GM21360 (cell line): ENCODE data around the gene TAS2R9.
"Not testable (repeated sequence)": the region's sequence is repeated elsewhere in the genome, so short reads cannot be mapped to it uniquely, and the experiment has no call there.

Experiments
- ATAC-seq: cut with Tn5 transposase; IDR thresholded peaks from one replicate; pipeline ENCODE4 v1.9.1; 2021; ENCODE audit warnings: mild to moderate bottlenecking, moderate library complexity; ENCODE audit not compliant: unreplicated experiment

TAS2R9 gene, protein sequence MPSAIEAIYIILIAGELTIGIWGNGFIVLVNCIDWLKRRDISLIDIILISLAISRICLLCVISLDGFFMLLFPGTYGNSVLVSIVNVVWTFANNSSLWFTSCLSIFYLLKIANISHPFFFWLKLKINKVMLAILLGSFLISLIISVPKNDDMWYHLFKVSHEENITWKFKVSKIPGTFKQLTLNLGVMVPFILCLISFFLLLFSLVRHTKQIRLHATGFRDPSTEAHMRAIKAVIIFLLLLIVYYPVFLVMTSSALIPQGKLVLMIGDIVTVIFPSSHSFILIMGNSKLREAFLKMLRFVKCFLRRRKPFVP

DNA sequence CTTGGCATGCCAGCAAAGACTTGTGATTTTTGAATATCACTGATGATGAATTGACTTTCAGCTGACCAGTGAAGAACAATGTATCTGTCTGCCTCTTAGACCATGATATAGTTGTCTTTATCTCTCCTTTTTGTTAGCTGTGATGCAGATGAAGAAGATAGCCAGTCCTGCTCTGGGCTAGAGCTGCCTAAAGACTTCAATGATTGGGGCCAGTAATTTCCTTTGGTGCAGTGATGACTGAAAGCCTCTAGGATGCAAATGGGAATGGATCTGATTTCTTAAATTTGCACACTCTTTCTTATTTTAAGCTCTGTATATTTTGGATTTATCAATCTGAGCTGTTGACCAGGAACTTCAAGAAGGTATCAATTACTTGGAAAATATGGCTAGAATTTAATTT lies at the start of gene TAS2R9:
Gene TAS2R9 (minus strand): TSS at position 101 of the 400 bp plus-strand sequence. CDS start 93 bp downstream, at position 8.
- ATAC-seq, result no peak

DNA sequence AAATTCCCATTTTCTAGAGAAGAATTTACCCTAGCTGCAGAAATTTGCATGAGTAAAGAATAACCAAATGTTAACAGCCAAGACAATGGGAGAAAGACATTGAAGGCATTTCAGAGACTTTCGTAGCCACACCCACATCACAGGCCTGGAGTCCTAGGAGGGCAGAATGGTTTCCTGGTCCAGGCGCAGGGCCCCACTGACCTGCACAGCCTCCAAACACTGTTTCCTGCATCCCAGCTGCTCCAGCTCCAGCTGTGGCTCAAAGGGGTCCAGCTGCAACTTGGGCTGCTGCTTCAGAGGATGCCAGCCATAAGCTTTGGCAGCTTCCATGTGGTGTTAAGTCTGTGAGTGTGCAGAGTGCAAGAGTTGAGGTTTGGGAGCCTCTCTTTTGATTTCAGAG lies 45.8 kb upstream of the TAS2R9 start:
- no peak for ATAC-seq

DNA sequence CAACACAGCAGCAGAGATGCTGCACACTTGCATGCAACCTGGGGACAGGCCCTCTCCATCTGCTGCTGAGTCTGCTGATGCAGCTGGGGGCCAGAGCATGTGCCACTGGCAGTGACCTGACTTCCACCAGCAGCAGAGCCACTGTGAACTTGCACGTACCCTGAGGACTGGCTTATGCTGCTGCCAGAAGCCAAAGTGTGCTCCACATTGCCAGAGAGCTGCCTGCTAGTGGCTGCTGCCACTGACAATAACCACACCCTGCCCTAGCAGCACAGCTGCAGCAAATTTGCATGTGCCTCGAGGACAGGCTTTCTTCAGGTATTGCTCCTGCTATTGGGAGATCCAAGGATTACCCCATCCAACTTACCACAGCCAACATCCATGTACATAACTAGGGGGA lies 43.8 kb upstream of the TAS2R9 start:
- ATAC-seq, result no peak

DNA sequence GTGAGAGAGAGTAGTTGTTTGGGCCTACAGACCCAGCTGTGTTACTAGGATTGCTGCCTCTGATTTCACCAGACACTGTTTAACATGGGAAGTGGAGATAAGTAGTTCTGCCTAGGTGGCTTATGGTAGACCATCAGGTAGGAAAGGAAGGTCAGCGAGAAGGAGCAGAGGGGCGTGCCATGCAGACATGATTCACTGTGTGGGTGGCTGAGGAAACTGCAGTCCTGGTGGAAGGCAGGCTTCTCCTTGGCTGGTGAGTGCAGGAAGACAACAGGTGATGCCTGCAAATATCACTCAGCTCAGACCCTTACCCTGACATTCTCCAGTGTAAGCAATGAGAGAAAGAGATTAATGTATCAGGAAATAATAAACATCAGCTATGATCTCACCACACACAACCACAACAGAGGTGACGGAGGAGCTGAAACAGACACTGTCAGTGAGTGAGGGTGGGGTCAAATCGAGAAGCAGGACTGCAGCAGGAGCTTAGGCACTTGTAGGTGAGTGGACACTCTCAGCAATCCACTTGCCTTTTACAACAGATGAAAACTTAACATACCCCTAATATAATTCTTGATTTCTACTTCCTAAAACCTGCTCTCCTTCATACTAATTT lies 41.4 kb upstream of the TAS2R9 start:
- ATAC-seq, result no peak

DNA sequence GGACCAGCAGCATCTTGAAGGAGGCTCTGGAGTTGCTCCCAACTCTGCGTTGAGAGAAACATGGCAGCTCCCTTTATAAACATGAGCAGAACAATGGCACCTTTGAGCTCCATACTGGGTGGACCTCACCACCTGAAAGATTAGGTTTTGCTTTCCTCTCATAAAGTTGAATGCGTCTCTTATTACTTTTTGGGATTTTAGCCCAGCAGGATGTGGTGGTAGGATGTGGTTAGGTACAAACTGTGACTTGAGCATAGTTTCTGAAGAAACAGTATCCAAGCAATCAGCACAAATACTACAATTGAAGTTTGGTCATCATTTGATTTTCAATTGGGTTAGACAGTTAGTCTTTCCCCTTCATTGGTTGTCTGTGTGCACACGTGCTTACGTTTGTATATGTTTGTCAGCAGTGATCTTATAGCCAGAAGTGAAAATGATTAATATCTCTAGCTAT lies 39.5 kb upstream of the TAS2R9 start, which contains the start of gene PRR4:
Gene PRR4 (minus strand): TSS at position 51 of the 454 bp plus-strand sequence. CDS start 38 bp downstream, at position 13.
- no peak for ATAC-seq

DNA sequence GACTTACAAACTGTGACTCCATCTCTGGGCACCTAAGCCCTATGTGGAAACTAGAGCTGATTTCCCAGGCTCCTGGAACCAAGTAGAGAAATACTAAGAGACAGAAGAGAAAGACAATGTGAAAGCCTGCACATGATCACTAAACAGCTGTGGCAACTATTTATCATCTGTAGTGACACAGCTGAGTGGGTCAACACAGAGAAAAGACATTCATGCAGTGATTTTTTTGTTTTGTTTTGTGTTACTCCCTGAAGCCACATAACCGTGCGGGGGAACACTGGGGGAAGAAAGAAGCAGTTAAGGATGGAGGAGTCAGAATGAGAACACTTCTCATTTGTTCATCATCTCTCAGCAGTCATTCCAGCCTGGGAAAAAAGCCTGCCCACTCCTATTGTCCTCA lies 37.8 kb upstream of the TAS2R9 start:
- no peak for ATAC-seq

DNA sequence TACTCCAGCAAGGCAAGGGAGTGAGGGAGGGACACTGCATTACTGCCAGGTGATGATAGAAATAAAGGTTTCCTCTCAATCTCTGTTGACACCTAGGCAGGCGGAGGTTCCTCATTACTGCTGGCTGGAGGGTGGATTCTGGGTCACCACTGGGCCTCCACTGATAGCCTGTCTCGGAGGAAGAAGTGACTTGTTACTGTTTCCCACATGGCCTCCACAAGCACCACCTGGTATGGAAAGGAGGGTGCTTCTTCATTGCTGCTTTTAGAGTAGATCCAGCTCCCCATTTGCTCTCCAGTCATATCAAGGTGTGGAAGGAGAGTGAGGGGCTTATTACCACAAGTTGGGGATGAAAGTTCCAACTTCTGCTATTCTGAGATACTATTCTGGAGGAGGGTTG lies 32.9 kb upstream of the TAS2R9 start:
- no peak for ATAC-seq

DNA sequence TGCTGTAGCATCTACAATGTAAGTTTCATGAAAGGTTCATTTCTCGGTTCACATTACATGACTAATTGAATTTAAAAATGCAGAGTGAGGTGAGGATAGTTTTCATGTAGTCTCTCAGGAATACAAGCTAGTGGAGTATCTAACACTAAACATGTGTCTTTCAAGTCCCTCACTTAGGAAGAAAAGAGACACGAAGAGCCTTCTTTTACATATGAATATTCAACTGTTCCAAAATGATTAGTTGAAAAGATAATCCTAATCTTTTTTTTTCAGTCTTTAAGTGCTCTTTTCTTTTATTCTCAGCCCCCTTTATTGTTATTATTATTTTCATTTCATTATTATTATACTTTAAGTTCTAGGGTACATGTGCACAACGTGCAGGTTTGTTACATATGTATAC lies 28.5 kb upstream of the TAS2R9 start:
- no peak for ATAC-seq

DNA sequence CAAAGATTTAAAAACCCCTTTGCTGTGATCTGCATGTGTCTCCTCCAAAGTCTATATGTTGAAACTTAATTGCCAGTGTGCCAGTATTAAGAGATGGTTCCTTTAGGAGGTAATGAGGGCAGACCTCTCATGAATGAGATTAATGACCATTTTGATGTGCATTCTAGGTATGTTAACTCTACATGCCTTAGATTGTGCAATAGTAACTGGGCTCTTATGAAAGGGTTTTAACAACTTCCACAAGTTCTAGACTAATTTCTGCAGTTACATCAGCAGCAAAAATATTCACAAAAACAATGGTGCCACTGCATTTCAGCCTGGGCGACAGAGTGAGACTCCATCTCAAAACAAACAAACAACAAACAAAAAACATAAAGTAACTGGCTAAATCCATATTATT lies 20.0 kb upstream of the TAS2R9 start:
- no peak for ATAC-seq

DNA sequence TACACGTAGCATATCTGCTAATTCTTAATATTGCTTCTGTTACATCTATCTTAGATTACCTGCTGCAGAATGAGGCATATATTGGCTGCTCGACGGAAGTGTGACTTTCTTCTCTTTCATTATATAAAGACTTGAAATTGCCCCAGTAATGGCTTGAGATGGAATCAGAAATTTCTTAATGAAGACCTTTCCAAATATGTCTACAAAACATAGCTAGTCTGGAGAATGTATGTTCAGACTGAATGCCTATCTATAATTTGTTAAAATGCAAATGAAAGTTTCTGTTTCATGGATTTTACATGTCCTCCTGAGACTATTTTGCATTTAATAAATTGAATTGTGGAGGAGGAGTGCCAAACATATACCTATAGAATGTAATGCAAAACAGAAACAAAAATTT lies 16.3 kb upstream of the TAS2R9 start, which contains the start of gene TAS2R10:
Gene TAS2R10 (minus strand): TSS at position 101 of the 400 bp plus-strand sequence. CDS start 89 bp downstream, at position 12.
- ATAC-seq, result no peak

DNA sequence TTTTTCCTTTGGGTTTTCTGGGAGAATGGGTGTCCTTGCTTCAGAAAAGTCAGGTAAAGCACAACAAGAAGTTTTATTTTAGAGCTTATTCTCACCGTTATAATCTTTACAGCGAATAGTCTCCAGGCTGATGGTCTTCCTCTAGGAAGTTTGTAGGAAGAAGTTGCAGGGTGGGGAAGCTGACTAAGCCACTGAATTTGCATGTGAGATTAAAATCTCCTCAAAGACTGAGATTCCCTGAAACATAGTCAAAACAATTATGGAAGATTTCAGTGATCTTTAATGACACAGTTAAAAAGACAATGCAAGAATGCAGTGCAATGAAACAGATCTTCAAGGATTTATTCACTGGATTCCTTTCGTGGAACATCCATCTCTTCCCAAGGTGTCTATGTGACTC lies 15.0 kb upstream of the TAS2R9 start:
- ATAC-seq, result no peak

DNA sequence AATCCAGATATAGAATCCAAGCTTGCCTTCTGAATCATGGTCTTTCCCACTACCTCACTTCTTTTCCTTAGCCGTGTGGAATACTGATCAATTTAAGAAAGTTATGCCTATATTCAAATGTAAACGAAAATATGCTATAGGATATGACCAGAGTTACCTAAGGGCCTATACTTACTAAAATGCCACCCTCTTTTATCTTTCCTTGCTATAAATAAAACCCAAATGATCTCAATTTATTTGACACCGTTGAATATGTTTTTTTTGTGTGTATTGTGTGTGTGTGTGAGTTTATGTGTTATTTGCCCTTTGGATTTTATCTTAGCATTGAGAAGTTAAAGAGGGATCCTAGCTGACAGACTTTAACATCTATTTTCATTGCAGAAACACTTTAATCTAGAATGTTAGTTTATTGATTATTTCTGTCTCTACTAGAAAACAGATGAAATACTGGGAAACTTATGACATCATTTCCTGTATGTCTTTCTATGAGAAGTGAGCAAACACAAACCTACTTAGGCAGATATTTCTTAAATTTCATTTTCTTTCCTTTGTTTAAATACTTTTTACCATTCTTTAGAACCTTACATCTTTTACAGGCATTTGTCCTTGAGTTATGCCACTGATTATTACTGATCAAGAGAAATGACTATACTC lies 2.0 kb upstream of the TAS2R9 start:
- no peak for ATAC-seq

DNA sequence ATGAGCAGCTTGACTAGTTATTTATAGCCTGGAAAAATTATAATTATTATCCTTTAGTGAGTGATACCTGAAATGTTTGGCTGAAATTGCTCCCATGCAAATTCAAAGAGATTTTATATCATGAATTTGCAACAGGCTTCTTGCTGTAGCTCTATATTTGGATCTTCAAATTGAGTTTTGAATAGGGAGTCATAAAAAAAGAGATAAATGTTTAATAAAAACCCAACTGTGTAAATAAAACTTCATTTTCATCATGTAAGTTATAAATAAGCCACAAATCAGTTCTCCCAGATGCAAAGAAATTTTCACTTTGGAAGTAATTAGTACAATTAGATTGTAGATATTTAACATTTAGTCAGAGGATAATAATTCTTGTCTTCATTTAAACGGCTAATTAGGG lies 2.8 kb downstream of the TAS2R9 start, which contains the start of gene TAS2R8:
Gene TAS2R8 (minus strand): TSS at position 101 of the 400 bp plus-strand sequence. CDS start 306 bp downstream, outside the sequence.
- no peak for ATAC-seq

DNA sequence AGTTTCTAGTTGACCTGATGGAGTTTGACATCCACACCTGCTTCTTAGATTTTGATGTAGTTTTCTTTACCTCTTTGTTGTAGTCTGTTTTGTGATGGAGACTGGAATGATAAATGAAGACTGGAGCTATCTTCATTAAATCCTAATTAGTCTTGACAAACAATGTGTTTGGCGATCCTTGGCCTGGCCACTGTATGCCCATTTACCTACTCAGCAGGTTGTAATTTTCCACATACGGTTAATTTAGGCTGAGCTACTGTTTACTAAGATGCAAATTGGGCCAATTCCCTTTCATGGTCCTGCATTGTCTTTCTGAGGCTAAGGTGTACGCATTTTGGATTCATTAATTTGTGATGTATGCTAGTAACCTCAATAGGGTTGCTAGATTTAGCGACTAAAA lies 7.4 kb downstream of the TAS2R9 start, which contains the start of gene TAS2R7:
Gene TAS2R7 (minus strand): TSS at position 41 of the 400 bp plus-strand sequence. CDS start 57 bp downstream, outside the sequence.
- ATAC-seq, result no peak

DNA sequence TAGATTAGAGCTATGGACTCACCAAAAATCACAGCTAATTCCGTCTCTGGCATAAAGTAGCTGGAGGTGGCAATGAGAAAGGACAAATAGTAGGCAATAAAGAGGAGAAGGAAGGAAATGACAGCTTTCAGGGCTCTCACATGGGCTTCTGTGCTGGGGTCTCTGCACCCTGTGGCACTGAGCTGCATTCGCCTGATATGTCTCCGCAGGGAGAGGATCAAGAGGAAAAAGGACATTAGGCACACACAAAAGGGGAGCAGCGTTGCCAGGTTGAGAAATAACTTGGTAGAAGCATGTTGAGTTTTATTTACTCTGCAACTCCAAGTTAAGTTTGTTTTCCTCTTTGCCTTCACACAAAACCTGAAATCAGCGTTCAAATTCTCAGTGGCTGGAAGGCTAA lies 8.2 kb downstream of the TAS2R9 start:
- no peak for ATAC-seq

DNA sequence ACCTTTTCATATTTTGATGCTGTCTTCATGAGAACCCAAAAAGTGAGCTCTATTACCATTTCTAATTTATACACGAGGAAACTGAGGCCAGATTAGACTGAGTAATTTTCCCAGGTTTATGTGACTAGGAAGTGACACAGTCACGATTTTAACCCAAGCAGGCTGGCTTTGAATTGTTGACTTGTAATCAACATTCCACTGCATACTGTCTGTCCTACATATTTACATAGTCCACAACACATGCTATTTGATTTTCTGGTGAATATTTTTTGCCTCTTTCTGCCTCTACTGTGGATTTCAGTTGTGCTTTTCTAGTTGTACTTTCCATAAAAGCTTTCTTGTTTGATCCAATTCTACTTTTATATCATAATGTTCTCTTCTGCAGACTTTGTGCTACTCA lies 15.7 kb downstream of the TAS2R9 start:
- ATAC-seq, result no peak

DNA sequence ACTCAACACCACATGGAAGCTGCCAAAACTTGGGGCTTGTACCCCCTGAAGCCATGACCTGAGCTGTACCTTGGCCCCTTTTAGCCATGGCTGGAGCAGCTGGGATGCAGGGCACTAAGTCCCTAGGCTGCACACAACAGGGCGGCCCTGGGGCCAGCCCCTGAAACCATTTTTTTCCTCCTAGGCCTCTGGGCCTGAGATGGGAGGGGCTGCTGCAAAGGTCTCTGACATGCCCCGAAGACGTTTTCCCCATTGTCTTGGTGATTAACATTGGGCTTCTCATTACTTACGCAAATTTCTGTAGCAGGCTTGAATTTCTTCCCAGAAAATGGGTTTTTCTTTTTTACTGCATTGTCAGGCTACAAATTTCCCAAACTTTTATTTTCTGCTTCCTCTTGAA lies 18.2 kb downstream of the TAS2R9 start:
- ATAC-seq, result not testable (repeated sequence)

DNA sequence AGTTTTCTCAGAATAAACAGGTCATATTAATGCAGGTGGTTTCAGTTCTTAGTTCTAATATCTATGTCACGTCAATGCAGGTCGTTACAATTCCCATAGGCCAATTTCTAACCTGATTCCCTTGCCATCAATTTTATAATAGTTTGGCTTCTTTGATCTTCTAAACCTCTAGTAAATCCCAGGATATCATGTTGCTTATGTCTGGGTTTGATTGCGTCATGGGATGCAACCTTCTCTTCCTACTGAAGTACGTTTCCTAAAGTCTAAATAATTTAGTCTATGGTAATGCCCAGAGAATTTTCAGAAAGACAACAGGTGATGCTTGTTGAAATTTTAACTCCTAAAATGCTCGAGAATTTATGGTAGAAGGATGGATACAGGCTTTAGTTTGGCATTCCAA lies 26.7 kb downstream of the TAS2R9 start:
- ATAC-seq, result no peak

DNA sequence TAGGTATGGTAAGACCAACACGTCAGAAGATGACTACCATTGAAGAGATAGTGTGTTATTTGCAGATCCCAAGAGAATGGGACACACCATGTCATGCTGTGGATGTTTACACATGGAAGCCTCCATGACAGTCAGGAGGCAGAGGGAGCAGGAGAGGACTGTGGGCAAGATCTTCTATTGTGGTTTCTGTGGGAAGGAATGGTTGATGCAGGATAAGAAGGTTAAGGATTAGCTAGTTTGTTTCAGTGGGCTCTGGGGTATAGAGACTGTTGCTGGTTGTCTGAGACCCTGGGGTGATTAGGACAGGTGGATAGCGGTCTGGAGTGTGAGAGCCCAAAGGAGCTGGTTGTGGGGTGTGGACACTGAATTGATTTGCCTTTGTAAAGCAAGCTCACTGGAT lies 30.9 kb downstream of the TAS2R9 start:
- no peak for ATAC-seq

DNA sequence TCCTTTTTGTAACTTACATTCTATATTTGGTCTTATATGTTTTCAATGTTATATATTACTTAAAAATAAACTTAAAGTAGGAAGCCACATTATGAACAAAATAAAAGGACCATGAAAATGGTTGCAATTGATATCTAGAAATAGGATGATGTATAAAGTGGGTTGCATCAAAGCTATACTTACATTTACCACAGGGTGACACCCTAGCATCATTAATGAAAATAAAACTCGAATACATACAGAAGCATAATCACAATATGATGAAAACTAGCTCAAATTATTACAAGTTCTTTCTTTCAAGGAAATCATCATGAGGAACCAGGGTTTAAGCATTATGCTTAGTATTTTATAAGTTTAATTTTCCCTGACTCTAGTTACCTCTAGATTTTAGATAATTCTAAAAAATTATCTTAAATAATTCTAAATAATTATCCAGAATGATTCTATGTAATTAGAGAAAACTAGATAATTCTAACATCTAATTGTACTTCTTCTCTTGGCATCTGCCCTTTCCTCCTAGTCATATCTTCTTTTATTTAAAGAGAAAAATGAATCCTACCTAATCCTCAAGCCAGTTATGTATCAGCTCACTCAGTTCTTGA lies 38.7 kb downstream of the TAS2R9 start:
- no peak for ATAC-seq

DNA sequence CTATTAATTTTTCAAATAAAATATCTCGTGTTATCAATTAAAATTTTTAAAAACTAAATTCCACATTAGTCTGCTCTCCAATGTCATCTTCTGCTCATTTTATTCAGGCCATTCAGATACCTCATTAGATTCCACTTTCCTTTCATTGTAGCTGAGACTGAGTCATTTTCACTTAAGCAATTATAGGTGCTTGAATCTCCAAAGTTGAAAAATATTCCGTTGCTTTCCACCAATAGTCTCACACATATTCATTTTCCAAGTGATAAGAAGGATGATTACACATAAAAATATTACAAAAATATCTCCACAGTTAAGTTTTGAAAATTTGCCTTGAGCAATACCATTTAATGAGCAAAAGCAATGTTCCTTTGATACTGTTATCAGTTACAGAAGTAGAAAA lies 50.3 kb downstream of the TAS2R9 start:
- ATAC-seq, result no peak
